ENCODE data around the gene RPS16.

RPS16 gene

GRCh38 chr19:39449116-39449797 lies 13.5 kb upstream of the RPS16 start:
- DNase-seq (ENCODE audit: low read depth), result no peak

- no peak for DNase-seq (ENCODE audit: low read depth)
These were observed 12.5 kb upstream of the RPS16 start for GRCh38 chr19:39448271-39448670.

GRCh38 chr19:39446365-39447084 lies 10.8 kb upstream of the RPS16 start:
- no peak for DNase-seq (ENCODE audit: low read depth)

GRCh38 chr19:39445196-39446111 lies 9.7 kb upstream of the RPS16 start, which contains the start of gene SUPT5H:
SUPT5H (plus strand) TSS chr19:39445582; CDS start chr19:39445891, 309 bp downstream.
- peak; percentile 95 for DNase-seq (ENCODE audit: low read depth)

- DNase-seq (ENCODE audit: low read depth), result no peak
These were observed 8.9 kb upstream of the RPS16 start for GRCh38 chr19:39444598-39445195.

GRCh38 chr19:39438270-39438934 lies 2.7 kb upstream of the RPS16 start:
- no peak for DNase-seq (ENCODE audit: low read depth)

GRCh38 chr19:39436350-39436716 lies 584 bp upstream of the RPS16 start:
- no peak for DNase-seq (ENCODE audit: low read depth)

- DNase-seq (ENCODE audit: low read depth), result no peak
These were observed 1.3 kb downstream of the RPS16 start for GRCh38 chr19:39434123-39435076.

GRCh38 chr19:39433480-39434079 lies 2.2 kb downstream of the RPS16 start:
- no peak for DNase-seq (ENCODE audit: low read depth)

GRCh38 chr19:39432677-39433025 lies 3.1 kb downstream of the RPS16 start:
- no peak for DNase-seq (ENCODE audit: low read depth)

- no peak for DNase-seq (ENCODE audit: low read depth)
These were observed 4.8 kb downstream of the RPS16 start for GRCh38 chr19:39430675-39431593.

- no peak for DNase-seq (ENCODE audit: low read depth)
These were observed 7.3 kb downstream of the RPS16 start for GRCh38 chr19:39428283-39429112.

GRCh38 chr19:39427707-39428106 lies 8.0 kb downstream of the RPS16 start:
- DNase-seq (ENCODE audit: low read depth), result no peak

GRCh38 chr19:39426170-39426569 lies 9.6 kb downstream of the RPS16 start:
- no peak for DNase-seq (ENCODE audit: low read depth)

- no peak for DNase-seq (ENCODE audit: low read depth)
These were observed 10.0 kb downstream of the RPS16 start for GRCh38 chr19:39425744-39426143.

GRCh38 chr19:39424934-39425333 lies 10.8 kb downstream of the RPS16 start:
- DNase-seq (ENCODE audit: low read depth), result no peak

GRCh38 chr19:39423258-39424086 lies 12.3 kb downstream of the RPS16 start:
- DNase-seq (ENCODE audit: low read depth), result no peak

All from activated gamma-delta T cell treated with anti-CD3 and anti-CD28 coated beads, Interleukin-2, amount 50 U/mL, for 16 hours (primary cell).